Panc1 (cell line): Measurements from ENCODE around the gene F13B. TPM values are rescaled to one million over a fixed set of nuclear protein-coding genes. Genes with fewer than 3 reads are reported as not detected.

ENCODE experiments used
- ATAC-seq: fragments of 200-7000 bp; cut with Tn5 transposase; 2 replicates; pipeline ENCODE4 v1.9.1; 2020; ENCODE audit warnings: mild to moderate bottlenecking, moderate library complexity
- BruUV-seq: library from RNA; stranded (reverse); fragments of 400-500 nt; replicated peaks from 2 replicates; lab custom pipeline; 2021; lab: Mats Ljungman, UMichigan
- CTCF ChIA-PET: fragments of 300-600 bp; sonication (Branson Sonifier 250); formaldehyde crosslinking; loops from one replicate; lab custom pipeline; 2022; ENCODE audit warnings: antibody characterized with exemption; lab: Charles Lee
- POLR2A ChIA-PET: fragments of 300-600 bp; sonication (Branson Sonifier 250); formaldehyde crosslinking; loops from one replicate; lab custom pipeline; 2022; ENCODE audit warnings: antibody characterized with exemption; lab: Charles Lee
- DNase-seq: peaks from one replicate; pipeline ENCODE4 v3.0.0-alpha.2; 2010; ENCODE audit warnings: low read depth, low spot score
- H3K27ac ChIP-seq: 2 replicates; pipeline ENCODE4 v1.5.1; 2011; ENCODE audit warnings: mild to moderate bottlenecking, low read length, inconsistent platforms
- H3K27me3 ChIP-seq: fragments of 200-500 bp; sonication (Bioruptor generic); 2 replicates; pipeline ENCODE4 v1.6.0; 2014; ENCODE audit warnings: low read length, inconsistent platforms; ENCODE audit not compliant: control insufficient read depth, insufficient read depth
- H3K36me3 ChIP-seq: fragments of 200-500 bp; sonication (Bioruptor generic); 2 replicates; pipeline ENCODE4 v1.5.1; 2014; ENCODE audit warnings: inconsistent platforms, mild to moderate bottlenecking, low read length, moderate library complexity; ENCODE audit not compliant: control insufficient read depth, insufficient read depth
- H3K4me1 ChIP-seq: 2 replicates; pipeline ENCODE4 v1.5.1; 2011; ENCODE audit warnings: inconsistent platforms, mild to moderate bottlenecking, low read length, moderate library complexity; ENCODE audit not compliant: control insufficient read depth, insufficient read depth
- H3K4me3 ChIP-seq, 2 experiments: 2 replicates each; pipeline ENCODE4 v1.5.1; 2011 to 2012; ENCODE audit warnings: low read depth in 2 of 2, low read length in 2 of 2, mild to moderate bottlenecking in 2 of 2, inconsistent platforms in 1 of 2, moderate library complexity in 1 of 2
- H3K9me3 ChIP-seq: fragments of 200-500 bp; sonication (Bioruptor generic); 2 replicates; pipeline ENCODE4 v1.5.1; 2014; ENCODE audit warnings: low read depth, mild to moderate bottlenecking, inconsistent platforms, low read length, moderate library complexity; ENCODE audit not compliant: control insufficient read depth, insufficient read depth
- POLR2AphosphoS5 ChIP-seq: IDR thresholded peaks from 2 replicates; pipeline ENCODE4 v1.6.1; 2012; ENCODE audit warnings: mild to moderate bottlenecking, low read depth, low read length, moderate library complexity
- REST ChIP-seq, 2 experiments: IDR thresholded peaks; 2 replicates each; pipeline ENCODE4 v1.6.1; 2011 to 2012; ENCODE audit warnings: low read depth in 2 of 2, control low read depth in 1 of 2, low read length in 1 of 2, mild to moderate bottlenecking in 1 of 2, moderate library complexity in 1 of 2; ENCODE audit not compliant: insufficient read depth in 1 of 2
- SIN3A ChIP-seq: IDR thresholded peaks from 2 replicates; pipeline ENCODE4 v1.6.1; 2012; ENCODE audit warnings: low read depth, mild to moderate bottlenecking, low read length, moderate library complexity, borderline replicate concordance; ENCODE audit not compliant: insufficient read depth
- TCF7L2 ChIP-seq: IDR thresholded peaks from 2 replicates; pipeline ENCODE4 v1.6.1; 2011; ENCODE audit warnings: mild to moderate bottlenecking, low read depth, low read length, inconsistent platforms
- in situ Hi-C: cut with HindIII; loops from 2 replicates; pipeline ENCODE4 v1.10.0; 2016; ENCODE audit warnings: low sequenced_read_pairs, low pct_unique_long_range_greater_than_20kb
- intact Hi-C: fragments of 100-400 bp; cut with micrococcal nuclease; formaldehyde crosslinking; loops from one replicate; pipeline ENCODE4 v1.10.0; 2022; ENCODE audit not compliant: unreplicated experiment
- total RNA-seq: library from RNA; stranded (reverse); gene quantifications from one replicate; pipeline ENCODE4 v1.2.1, GENCODE V29; 2021; ENCODE audit not compliant: unreplicated experiment
- TF ChIP-seq, protein P1 (sequence below): fragments of 450-650 bp; IDR thresholded peaks from 2 replicates; pipeline ENCODE4 v1.5.1; 2017; ENCODE audit warnings: mild to moderate bottlenecking

F13B gene
- total RNA-seq, 1 experiment from 2014 or later, result not detected

GRCh38 chr1:197008861-197009260, 58.2 kb downstream of the F13B start:
- no peaks in the 10 kb centered on the region for H3K9me3 ChIP-seq
- no peak for TF ChIP-seq POLR2AphosphoS5
- no peak for TF ChIP-seq REST (IDR thresholded peaks at IDR 0.05; ENCODE audit: insufficient read depth in 1 of 2, low read depth in 2 of 2, low read length in 1 of 2)
- TF ChIP-seq SIN3A, result no peak
- TF ChIP-seq, protein P1, sequence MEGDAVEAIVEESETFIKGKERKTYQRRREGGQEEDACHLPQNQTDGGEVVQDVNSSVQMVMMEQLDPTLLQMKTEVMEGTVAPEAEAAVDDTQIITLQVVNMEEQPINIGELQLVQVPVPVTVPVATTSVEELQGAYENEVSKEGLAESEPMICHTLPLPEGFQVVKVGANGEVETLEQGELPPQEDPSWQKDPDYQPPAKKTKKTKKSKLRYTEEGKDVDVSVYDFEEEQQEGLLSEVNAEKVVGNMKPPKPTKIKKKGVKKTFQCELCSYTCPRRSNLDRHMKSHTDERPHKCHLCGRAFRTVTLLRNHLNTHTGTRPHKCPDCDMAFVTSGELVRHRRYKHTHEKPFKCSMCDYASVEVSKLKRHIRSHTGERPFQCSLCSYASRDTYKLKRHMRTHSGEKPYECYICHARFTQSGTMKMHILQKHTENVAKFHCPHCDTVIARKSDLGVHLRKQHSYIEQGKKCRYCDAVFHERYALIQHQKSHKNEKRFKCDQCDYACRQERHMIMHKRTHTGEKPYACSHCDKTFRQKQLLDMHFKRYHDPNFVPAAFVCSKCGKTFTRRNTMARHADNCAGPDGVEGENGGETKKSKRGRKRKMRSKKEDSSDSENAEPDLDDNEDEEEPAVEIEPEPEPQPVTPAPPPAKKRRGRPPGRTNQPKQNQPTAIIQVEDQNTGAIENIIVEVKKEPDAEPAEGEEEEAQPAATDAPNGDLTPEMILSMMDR, result no peak
- TF ChIP-seq TCF7L2, result no peak
- H3K4me3 ChIP-seq, result no peak overlapping the region
- CTCF ChIA-PET, result no interaction called here
- no peak for ATAC-seq
- no peak for DNase-seq
- POLR2A ChIA-PET, result no interaction called here
- BruUV-seq, result no TSS peak
- no peaks in the 10 kb centered on the region for H3K36me3 ChIP-seq
- no peak overlapping the region for H3K27ac ChIP-seq
- intact Hi-C loops, result no loop called here
- in situ Hi-C loops, result no loop called here
- no peaks in the 10 kb centered on the region for H3K27me3 ChIP-seq
- no peaks in the 10 kb centered on the region for H3K4me1 ChIP-seq

DNA sequence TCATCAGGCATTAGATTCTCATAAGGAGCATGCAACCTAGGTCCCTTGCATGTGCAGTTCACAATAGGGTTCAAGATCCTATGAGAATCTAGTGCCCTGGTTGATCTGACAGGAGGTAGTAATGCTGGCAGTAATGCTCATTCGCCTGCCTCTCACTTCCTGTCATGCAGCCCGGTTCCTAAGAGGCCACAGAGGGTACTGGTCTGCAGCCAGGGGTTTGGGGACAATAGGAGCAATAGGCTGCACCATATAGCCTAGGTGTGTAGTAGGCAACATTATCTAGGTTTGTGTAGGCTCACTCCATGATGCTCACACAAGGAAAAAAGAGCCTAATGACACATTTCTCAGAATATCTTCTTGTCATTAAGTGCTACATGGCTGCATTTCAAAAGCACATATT, 63.9 kb downstream of the F13B start:
- in situ Hi-C loops, result no loop called here
- POLR2A ChIA-PET, result interaction anchor here (0.7 kb wide), 1 partner anchor 269 kb away, joined by 3 read pairs; no protein-coding TSS in a partner anchor
- H3K27ac ChIP-seq, result no peak overlapping the region
- no peaks in the 10 kb centered on the region for H3K36me3 ChIP-seq
- DNase-seq (no peak), ATAC-seq (no peak)
- H3K27me3 ChIP-seq, result no peaks in the 10 kb centered on the region
- H3K9me3 ChIP-seq, result no peaks in the 10 kb centered on the region
- TF ChIP-seq TCF7L2, result no peak
- no peak for TF ChIP-seq POLR2AphosphoS5
- TF ChIP-seq, protein P1, result no peak
- TF ChIP-seq REST (IDR thresholded peaks at IDR 0.05; ENCODE audit: insufficient read depth in 1 of 2, low read depth in 2 of 2, low read length in 1 of 2), result no peak
- no peak for TF ChIP-seq SIN3A
- no peak overlapping the region for H3K4me3 ChIP-seq
- intact Hi-C loops, result no loop called here
- BruUV-seq, result no TSS peak
- CTCF ChIA-PET, result no interaction called here
- H3K4me1 ChIP-seq, result no peaks in the 10 kb centered on the region
